ENCODE data around the gene KREMEN1.

DNA sequence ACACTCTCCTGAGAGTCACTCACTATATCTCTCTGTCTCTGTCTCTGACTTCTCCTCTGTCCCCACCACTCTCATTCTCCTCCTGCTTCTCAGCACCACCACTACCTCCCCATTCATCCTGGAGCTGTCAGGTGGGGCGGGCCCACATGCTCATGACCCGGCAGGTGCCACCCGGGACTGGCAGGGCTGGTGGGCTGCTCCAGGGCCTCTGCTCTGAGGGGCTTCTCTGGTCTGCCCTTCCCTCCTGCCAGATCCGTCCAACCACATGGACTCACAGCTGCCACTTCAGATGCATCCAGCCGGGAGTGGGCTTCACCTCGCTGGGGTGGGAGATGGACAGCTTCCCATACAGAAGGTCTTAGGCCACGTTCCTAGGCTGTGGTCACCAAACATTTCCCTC, 128.1 kb downstream of the KREMEN1 start:
- no peak for TF ChIP-seq CTCF (conservative IDR thresholded peaks at IDR 0.05; ENCODE audit: low read depth, low read length)
- no peak for TF ChIP-seq EZH2phosphoT487 (IDR thresholded peaks at IDR 0.05; ENCODE audit: borderline replicate concordance, low read length)

All from PC-3 (cell line).